ENCODE results near the gene PDGFA. TPM values are rescaled to one million over a fixed set of nuclear protein-coding genes. Genes with fewer than 3 reads are reported as not detected.

PDGFA gene
- total RNA-seq, 1 donor from 2014 or later, result 37.2 TPM

DNA sequence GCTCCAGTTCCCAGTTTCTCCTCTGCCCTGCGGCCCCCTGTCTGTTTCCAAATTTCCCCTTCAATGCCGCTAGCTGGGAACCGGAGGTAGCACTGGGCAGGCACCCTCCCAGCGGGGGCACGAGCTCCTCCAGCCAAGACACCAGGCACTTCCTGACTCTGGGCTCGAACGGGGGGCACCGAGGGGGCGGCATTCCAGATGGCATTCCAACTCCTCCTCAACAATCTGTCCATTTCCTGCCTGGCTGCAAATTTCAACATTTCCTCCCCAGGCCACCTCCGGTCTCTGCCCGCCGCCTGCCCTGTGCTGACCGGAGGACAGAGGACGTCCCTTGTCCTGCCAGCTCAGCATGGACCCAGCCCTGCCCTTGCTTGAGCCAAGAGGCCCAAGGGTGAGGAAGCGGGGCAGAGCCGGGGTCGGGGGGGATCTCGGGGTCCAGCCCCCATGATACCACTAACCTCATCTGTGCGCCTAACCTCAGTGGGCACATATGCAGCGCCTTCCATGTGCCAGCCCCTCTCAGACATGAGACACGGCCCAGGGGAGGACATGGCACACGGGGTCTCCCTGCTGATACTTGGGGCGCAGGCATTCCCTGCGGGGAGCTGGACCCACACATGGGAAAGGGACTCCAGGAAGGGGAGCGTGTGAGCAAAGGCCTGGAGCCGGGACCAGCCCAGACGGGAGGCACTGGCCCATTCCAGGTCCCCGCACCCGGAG is 58.0 kb downstream of the PDGFA start:
- intact Hi-C loops (cut with DNase I), result no loop called here
- ATAC-seq (no peak), DNase-seq (ENCODE audit: missing footprints) (no peak)

DNA sequence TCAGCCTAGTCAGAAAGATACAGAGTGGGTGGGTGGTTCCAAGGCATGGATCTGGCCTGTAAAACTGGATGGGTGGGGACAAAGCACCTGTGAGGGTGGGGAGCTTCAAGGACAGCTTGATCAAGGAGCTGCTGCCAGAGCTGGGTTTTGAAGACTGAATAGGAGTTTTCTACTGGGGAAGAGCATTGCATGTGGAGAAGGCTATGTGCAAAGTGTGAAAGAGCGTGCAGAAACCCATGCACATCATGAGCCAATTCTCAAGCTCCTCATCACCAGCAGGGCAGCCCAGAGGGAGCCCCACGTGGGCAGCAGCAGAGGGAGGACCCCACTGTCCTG is 58.6 kb downstream of the PDGFA start:
- no peak for ATAC-seq
- intact Hi-C loops (cut with DNase I), result no loop called here

DNA sequence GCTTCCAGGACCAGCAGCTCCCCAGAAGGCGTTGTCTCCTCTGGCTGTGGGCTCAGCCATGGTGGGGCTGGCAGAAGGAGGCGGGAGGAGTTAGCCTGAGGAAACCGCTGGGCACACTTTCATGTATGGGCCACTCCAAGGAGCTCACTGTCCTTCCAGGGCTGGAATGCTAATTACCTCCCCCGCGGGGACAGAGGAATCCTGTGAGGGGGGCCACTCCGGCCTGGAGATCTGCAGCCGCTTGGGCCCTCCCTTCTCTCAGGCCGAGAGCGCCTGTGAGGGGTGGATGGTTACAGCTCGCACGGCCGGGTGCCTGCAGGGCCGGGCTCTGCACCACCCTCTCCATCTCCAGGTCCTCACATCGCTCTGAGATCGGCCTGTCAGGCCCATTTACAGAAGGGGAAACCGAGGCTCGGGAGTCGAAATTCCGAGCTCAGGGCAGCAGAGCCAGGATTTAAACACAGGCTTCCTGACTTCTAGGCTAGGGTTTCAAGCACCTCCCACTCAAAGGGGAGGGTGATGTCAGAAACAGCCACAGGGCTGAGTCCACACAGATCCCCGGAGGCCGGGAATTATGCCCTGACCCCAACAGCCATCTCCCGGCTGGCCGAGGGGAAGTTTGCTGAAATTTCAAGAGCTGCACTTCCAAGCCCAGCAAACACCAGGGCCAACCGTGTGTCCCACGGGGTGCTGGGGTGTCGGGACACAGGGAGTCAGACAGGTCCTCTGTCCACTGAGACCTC is 59.1 kb downstream of the PDGFA start:
- peak; percentile 41 for ATAC-seq
- no peak for DNase-seq (ENCODE audit: missing footprints)
- intact Hi-C loops (cut with DNase I), result no loop called here

More for the DNA sequence above, 58.6 kb downstream of the PDGFA start:
- no peak for DNase-seq (ENCODE audit: missing footprints)

DNA sequence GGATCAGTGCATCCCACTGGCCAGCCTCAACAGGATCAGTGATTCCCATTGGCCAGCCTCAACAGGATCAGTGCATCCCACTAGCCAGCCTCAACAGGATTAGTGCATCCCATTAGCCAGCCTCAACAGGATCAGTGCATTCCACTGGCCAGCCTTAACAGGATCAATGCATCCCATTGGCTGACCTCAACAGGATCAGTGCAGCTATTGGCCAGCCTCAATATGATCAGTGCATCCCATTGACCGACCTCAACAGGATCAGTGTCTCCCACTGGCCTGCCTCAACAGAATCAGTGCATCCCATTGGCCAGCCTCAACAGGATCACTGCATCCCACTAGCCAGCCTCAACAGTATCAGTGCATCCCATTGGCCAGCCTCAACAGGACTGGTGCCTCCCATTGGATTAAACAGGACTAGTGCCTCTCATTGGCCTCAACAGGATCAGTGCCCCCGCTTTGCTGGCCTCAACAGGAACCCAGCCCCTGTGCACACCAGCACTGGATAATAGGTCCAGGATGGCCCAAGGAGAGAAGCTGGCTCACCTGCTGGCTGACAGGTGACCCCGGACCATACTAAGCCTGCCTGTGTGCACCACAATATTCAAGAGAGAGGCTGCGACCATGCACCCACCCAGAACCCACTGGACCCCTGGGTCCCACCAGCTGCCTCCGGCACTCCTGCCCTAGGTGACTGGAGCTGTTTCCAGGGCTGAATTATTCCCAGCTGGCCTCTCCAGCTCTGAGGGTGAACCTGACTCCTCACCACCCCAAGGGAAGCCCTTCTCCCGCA is 59.9 kb downstream of the PDGFA start:
- ATAC-seq (no peak), DNase-seq (ENCODE audit: missing footprints) (no peak)
- intact Hi-C loops (cut with DNase I), result no loop called here

DNA sequence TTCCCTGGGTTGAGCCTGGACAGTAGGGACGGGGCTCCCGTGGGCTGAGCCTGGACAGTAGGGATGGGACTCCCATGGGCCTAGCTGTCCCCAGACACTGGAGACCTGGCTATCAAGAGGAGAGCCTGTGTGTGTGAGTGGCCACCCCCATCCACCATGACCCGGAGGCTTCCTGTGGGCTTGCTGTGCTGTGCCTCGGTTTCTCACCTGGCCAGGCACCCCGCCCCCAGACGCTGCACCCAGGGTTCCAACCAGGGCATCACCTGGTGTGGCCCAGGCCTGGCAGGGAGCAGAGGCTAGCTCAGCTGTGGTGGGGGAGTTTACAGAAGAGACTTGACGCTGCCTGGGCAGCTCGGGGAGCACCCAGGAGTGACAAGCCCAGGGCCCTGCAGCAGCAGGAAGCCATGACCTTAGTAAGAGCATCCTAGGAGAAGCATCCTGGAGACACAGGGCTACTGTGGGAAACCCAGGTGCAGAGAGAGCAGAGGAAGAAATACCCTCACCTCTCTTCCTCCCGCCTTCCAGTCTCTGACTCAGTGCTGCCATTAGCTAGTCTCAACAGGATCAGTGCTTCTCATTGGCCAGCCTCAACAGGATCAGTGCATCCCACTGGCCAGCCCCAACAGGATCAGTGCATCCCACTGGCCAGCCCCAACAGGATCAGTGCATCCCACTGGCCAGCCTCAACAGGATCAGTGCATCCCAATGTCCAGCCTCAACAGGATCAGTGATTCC is 61.0 kb downstream of the PDGFA start:
- DNase-seq (ENCODE audit: missing footprints) (no peak), ATAC-seq (peak; percentile 27)

DNA sequence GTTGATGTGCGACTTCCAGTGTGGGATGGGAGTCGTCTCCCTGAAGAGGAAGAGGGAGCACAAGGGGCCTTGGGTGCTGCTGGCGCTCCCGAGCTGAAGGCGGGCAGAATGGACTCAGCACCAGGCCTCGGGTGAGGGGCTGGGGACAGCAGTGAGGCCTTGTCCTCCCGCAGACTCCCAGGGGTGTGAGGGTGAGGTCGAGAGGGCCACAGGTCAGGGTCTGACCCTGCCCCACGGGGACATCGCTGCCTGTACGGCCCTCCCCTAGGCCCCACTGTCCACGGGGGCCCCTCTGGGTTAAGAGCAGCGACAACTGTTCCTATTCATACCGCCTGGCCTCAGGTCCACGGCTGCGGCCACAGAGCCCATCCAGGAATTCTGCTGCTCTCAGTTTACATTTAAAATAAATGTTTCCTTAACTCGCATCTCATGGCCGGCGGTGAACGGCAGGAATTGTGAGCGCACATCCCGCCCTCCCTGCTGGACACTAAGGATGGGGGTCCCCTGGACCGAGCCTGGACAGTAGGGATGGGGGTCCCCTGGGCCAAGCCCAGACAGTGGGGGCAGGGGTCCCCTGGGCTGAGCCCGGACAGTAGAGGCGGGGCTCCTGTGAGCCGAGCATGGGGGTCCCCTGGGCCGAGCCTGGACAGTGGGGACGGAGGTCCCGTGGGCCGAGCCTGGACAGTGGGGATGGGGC is 61.7 kb downstream of the PDGFA start:
- intact Hi-C loops (cut with DNase I), result no loop called here
- ATAC-seq (no peak), DNase-seq (ENCODE audit: missing footprints) (peak; percentile 55)

More for the DNA sequence above, 61.0 kb downstream of the PDGFA start:
- intact Hi-C loops (cut with DNase I), result no loop called here

DNA sequence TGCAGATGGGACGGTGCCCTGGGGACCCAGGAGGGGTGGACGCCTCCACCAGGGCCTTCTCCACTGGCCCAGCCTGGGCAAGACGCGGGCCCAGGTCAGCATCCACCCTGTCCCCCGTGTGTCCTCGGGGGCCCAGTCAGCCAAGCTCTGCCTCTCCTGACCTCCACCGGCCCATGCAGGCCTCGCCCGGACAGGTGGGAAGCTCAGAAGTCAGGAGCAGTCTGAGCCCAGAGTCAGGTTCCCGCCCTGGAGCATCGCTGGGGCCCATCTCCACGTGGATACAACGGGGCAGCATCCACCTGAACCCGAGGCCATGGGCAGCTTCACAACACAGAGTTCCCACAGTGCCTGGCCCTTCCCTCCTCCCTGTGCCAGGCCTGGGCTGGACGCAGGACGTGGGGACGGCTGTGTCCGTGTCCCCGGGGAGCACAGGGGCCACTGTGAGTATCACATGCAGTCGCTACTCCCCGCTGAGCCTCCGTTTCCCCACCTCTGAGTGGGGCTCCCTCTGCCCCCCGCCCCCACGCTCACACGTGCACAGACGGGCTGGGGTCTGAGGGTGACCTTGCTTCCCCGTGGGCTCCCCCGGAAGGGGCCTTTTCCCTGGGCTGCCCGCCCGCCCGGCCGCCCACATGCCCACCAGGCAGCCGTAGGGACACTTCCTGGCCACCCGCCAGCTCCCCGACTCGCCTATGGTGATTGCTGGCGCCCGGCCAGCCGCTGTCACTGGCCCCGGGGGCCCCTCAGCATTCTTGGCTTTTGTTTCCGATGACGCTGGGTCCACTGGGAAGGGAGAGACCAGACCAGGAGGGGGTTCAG is 64.3 kb downstream of the PDGFA start:
- peak; percentile 60 for DNase-seq (ENCODE audit: missing footprints)
- ATAC-seq, result peak; percentile 20
- intact Hi-C loops (cut with DNase I), result no loop called here

DNA sequence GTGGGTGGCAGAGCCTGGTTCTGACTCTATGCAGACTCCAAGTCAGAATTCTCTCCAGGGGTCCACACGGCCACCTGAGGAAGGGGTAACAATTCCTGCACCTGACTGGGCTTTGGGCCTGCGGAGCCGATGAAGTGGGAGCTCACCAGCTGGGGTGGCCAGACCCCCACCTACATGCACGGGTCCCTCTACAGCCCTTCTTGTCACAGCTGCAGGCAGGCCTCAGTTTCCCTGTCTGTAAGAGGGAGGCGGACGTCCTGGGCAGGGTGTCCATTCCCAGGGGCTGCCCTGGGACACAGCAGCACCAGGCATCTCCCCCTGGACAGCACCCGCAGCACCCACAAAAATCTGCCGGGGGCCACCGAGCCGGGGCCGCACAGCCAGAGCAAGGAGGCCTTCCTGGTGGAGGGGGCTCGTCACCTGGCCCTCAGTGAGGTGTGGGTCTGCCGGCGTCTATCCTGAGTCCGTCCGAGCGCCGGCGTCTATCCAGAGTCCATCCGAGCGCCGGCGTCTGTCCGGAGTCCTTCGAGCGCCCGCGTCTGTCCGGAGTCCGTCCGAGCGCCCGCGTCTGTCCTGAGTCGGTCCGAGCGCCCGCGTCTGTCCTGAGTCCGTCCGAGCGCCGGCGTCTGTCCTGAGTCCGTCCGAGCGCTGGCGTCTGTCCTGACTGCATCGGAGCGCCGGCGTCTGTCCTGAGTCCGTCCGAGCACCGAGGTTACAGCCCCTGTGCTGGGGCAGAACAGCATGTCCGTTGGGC is 65.1 kb downstream of the PDGFA start:
- ATAC-seq, result no peak
- intact Hi-C loops (cut with DNase I), result no loop called here
- no peak for DNase-seq (ENCODE audit: missing footprints)

DNA sequence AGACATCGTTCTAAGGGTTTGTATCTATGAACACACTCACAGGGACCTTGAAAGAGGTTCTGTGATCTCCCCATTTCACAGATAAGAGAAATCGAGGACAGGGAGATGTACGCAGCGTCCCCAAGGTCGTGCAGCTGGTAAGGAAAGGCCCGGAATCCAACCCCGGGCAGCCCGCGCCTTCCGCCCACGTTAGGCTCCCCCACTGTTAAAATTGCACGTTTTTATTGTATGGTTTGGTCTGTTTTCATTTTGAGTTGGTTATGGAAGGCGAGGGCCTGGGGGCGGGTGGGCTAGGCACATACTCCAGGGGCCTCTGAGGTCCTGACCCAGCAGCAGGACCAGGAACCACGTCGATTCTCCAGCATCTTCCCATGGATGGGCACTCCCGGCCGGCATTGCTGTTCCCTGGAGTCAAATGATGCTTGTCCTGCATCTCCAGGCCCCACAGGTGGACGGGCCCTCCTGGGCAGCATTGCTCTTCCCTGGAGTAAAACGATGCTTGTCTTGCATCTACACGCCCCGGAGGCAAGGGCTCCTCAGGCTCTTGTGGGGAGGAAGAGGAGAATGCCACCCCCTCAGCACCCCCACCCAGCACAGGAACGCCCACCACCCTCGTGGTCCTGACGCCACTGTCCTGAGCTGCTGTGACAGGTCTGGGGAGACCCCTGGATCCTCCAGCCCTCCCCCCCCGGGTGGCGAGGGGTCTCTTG is 65.9 kb downstream of the PDGFA start:
- ATAC-seq (no peak), DNase-seq (ENCODE audit: missing footprints) (no peak)
- intact Hi-C loops (cut with DNase I), result no loop called here

DNA sequence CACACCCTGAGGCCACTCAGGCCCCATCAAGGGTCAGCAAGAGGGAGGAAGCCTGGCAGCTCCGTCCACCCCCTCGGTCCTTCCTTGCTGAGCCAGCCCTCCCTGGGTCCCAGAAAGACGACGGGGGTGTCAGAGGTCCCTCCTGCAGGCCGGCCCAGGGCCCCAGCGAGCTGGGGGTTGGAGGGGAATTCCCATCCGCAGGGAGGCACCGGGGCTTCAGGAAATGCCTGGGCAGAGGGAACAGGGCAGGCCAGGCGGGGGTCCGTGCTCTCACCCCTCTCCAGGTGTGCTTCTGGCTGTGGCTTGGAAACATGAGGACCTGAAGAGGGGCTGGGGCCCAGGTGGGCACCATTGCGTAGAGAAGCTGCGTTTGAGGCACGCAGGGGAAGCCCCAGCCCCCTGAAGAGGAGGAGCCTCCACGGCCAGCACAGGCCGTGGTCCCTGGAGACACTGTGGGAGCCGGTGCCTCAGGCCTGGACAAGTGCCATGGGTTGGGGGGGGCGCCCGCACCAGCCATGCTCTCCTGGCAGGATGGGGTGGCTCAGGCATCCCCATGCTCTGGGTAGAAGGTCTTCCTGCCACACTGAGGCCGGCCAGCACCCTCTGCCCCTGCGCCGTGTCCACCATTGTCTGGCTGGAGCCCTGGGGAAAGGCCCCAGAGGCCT is 66.7 kb downstream of the PDGFA start:
- ATAC-seq, result no peak
- no peak for DNase-seq (ENCODE audit: missing footprints)
- intact Hi-C loops (cut with DNase I), result no loop called here

DNA sequence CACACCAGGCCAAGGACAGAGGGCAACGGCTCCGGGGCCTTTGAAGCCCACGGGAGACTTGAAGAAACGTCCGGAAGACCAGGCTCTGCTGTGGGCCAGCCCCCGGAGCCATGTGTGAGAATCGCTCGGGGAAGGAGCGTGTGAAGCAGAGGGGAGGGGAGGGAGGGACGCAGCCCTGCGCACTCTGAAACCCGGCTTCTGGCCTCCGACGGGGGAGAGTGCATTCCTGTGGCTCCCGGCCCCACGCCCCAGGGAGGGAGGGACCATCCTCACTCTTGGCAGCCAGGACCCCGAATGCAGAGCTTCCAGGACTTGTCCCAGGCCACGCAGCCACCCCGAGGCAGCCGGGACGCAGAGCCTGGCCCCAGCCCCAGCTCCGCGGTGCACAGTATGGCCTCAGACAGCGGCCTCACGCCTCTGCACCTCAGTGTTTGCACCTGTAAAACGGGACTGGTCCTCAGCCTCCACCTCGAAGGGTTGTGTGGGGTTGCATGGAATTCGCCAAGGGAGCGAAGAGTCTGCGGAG is 67.4 kb downstream of the PDGFA start:
- no peak for DNase-seq (ENCODE audit: missing footprints)

DNA sequence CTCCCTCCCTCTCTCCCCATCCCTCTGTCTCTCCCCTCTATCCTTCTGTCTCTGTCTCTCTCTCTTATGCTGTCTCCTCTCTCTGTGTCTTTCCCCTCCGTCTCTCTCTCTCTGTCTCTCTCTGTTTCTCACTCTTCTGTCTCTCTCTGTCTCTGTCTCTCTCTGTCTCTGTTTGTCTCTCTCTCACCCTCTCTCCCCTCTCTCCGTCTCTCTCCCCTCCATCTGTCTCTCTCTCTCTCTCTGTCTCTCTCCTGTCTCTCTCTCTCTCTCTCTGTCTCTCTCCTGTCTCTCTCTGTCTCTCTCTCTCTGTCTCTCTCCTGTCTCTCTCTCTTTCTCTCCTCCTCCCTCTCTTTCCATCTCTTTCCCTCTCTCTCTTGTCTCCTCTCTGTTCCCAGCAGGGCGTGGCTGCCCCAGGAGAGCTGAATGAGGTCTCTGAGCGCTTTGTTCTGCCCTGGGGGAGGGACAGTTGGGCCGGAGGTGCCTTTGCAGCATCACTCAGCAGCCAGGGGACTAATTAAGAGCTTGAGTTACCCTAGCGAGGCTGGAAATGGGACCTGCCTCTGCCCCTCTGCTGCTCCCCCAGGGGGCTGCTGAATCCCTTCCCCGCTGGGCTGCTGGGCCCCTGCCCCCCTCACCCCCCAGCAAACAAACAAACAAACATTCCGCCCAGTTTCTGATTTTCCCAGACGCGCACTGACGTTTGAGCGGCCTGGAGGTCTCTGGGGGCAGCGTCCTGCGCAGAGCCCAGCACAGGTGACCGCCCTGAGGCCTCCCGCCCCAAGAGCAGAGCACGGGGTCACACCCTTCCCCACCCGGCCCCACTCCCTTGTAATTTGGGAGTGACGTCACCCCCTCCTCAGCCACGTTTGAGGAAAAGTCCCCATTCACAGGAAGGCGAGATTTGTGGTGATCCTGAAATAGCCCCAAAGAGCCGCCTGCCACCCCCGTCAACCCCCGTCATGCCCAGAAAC is 68.1 kb downstream of the PDGFA start:
- ATAC-seq (no peak), DNase-seq (ENCODE audit: missing footprints) (no peak)
- intact Hi-C loops (cut with DNase I), result no loop called here

More for the DNA sequence above, 67.4 kb downstream of the PDGFA start:
- intact Hi-C loops (cut with DNase I), result no loop called here
- no peak for ATAC-seq

DNA sequence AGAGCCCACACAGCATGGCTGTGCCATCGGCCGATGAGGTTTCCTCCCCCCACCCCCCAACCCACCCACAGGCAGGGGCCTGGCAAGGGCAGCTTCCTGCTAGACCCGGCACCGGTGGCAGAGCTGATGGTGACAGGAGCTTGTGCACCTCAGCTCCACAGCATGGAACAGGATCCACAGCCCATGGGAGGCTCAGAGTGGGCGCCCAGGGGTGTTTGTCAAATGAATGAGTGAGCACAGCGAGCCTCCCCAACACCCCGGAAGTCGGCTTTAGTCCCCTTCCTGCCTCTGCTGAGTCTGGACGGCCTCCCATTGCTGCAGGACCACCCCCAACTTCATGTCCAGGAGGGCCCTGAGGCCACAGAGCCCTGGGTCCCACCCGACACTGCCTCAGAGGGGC is 68.9 kb downstream of the PDGFA start:
- DNase-seq (ENCODE audit: missing footprints), result no peak
- ATAC-seq, result no peak
- intact Hi-C loops (cut with DNase I), result no loop called here

DNA sequence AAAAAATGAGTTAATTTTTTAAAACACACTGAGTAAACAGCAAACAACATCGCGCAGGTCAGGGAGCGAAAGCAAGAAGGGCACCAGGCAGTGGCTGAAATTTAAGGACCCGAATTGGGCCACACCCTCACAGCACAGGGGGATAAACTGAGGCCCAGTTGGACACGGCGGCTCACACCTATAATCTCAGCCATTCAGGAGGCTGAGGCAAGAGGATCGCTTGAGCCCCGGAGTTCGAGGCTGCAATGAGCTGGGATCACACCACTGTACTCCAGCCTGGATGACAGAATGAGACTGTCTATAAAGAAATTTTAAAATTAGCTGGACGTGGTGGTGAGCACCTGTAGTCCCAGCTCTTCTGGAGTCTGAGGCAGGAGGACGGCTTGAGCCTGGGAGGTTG is 69.6 kb downstream of the PDGFA start:
- intact Hi-C loops (cut with DNase I), result no loop called here
- DNase-seq (ENCODE audit: missing footprints) (no peak), ATAC-seq (no peak)

Data from Right ventricle myocardium inferior (tissue), 1 donor.